Upper lobe of left lung (tissue), 6 donors: Measurements from ENCODE around the gene RASGEF1C. TPM values are rescaled to one million over a fixed set of nuclear protein-coding genes. Genes with fewer than 3 reads are reported as not detected.

Source experiments
- ATAC-seq, 2 donors: fragments of 200-7000 bp; cut with Tn5 transposase; one replicate each; pipeline ENCODE4 v1.9.1; 2022; ENCODE audit warnings: mild to moderate bottlenecking in 2 of 2, moderate library complexity in 2 of 2; ENCODE audit not compliant: low FRiP score in 2 of 2
- DNase-seq, 2 donors: peaks; one replicate each; pipeline ENCODE4 v3.0.0-alpha.2; 2019 to 2020
- H3K27ac ChIP-seq, 4 donors: fragments of 200-600 bp; sonication (generic); one replicate each; pipeline ENCODE4 v1.5.1; 2016 to 2019
- H3K27me3 ChIP-seq, 4 donors: fragments of 200-600 bp; sonication (generic); one replicate each; pipeline ENCODE4 v1.5.1; 2017 to 2019
- H3K36me3 ChIP-seq, 4 donors: fragments of 200-600 bp; sonication (generic); one replicate each; pipeline ENCODE4 v1.5.1; 2016 to 2019
- H3K4me1 ChIP-seq, 4 donors: fragments of 200-600 bp; sonication (generic); one replicate each; pipeline ENCODE4 v1.5.1; 2018 to 2019
- H3K4me3 ChIP-seq, 4 donors: fragments of 200-600 bp; sonication (generic); one replicate each; pipeline ENCODE4 v1.5.1; 2017 to 2019; ENCODE audit warnings: mild to moderate bottlenecking in 2 of 4, moderate library complexity in 1 of 4
- H3K9me3 ChIP-seq, 4 donors: fragments of 200-600 bp; sonication (generic); one replicate each; pipeline ENCODE4 v1.5.1; 2018 to 2019
- EP300 ChIP-seq, 4 donors: sonication (generic); formaldehyde crosslinking; IDR thresholded peaks; one replicate each; pipeline ENCODE4 v1.5.1; 2017; ENCODE audit warnings: antibody characterized with exemption in 4 of 4, control low read depth in 2 of 4
- POLR2A ChIP-seq, 4 donors: fragments of 450-650 bp; IDR thresholded peaks; one replicate each; pipeline ENCODE4 v1.5.1; 2016 to 2017; ENCODE audit warnings: antibody characterized with exemption in 4 of 4, mild to moderate bottlenecking in 2 of 4
- POLR2AphosphoS5 ChIP-seq, 2 donors: sonication (generic); formaldehyde crosslinking; IDR thresholded peaks; one replicate each; pipeline ENCODE4 v1.5.1; 2017; ENCODE audit warnings: antibody characterized with exemption in 2 of 2
- WGBS, 2 donors: methylation state at CpG; one replicate each; pipeline ENCODE4 v1.1.5; 2017 to 2018; 5-methylcytosine and 5-hydroxymethylcytosine counted together
- total RNA-seq, 6 donors: library from RNA; depleted of rRNA in 4 of 6; stranded (reverse); fragments of >200 nt in 4 of 6; gene quantifications; one replicate each; pipeline versions ENCODE4 v1.1.0 to v1.2.1, GENCODE V29; 2016 to 2021
- TF ChIP-seq, protein P1 (sequence below), 6 experiments: fragments of 450-650 bp in 4 of 6; fragments of 200-600 bp in 2 of 6; sonication (generic) in 2 of 6; IDR thresholded peaks; one replicate each; pipeline ENCODE4 v1.5.1; 2016 to 2019; ENCODE audit warnings: antibody characterized with exemption in 6 of 6
- donor health status: DM: no; HTN: no; CAD: no; lungs with moderate emphysema.
- donor health status: DM: no; HTN: yes; CAD: no; lungs with severe emphysema.

RASGEF1C gene
- total RNA-seq, 6 donors from 2014 or later = not detected

DNA sequence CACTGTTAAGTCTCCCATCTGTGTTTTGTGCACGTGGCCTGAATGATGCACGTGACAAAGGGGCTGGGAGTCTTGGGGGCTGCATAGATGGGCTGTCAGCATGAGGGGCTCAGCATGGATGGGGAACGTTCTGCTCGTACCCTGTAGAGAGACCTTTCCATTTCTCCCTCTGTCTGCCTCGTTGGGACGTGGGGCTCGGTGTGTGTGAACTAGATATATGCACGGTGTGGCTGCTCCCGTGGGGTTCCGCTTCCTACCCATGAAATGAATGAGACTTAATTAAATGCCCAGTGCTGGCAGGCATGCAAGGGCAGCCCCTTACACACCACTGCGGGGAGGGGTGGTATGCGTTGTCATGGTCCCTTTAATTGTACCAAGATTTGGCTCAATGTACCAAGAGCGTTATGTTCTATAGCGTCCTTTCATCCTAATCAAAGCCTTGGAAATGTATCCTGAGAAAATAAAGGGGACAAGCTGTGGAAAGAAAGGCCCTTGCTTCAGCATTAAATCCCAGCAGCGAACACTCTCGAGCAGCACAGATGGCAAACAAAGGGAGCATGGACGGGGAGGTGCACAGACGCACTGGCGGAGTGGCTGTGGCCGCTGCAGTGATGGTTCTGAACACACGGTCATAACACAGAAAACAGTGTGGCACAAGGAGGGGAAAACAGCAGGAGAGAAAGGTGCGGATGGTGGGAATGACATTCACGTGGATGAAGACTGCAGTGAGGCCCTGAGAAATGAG, 66.8 kb downstream of the RASGEF1C start:
- no peak for DNase-seq
- Histone ChIP-seq H3K4me3 (no peak overlapping the region), H3K9me3 (peaks cover 0 to 7% (median 2%) of the 10 kb centered on the region in 4 donors), H3K36me3 (no peaks in the 10 kb centered on the region), H3K27ac (no peak overlapping the region), H3K27me3 (no peaks in the 10 kb centered on the region), H3K4me1 (no peaks in the 10 kb centered on the region)
- TF ChIP-seq POLR2AphosphoS5 (IDR thresholded peaks at IDR 0.05) (no peak), EP300 (IDR thresholded peaks at IDR 0.05) (no peak), POLR2A (IDR thresholded peaks at IDR 0.05) (no peak)
- TF ChIP-seq, protein P1, sequence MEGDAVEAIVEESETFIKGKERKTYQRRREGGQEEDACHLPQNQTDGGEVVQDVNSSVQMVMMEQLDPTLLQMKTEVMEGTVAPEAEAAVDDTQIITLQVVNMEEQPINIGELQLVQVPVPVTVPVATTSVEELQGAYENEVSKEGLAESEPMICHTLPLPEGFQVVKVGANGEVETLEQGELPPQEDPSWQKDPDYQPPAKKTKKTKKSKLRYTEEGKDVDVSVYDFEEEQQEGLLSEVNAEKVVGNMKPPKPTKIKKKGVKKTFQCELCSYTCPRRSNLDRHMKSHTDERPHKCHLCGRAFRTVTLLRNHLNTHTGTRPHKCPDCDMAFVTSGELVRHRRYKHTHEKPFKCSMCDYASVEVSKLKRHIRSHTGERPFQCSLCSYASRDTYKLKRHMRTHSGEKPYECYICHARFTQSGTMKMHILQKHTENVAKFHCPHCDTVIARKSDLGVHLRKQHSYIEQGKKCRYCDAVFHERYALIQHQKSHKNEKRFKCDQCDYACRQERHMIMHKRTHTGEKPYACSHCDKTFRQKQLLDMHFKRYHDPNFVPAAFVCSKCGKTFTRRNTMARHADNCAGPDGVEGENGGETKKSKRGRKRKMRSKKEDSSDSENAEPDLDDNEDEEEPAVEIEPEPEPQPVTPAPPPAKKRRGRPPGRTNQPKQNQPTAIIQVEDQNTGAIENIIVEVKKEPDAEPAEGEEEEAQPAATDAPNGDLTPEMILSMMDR (IDR thresholded peaks at IDR 0.05) = no peak
- ATAC-seq = no peak
- 73 to 75% methylated on average over 23 of the region's 23 CpGs for WGBS, 2 donors

DNA sequence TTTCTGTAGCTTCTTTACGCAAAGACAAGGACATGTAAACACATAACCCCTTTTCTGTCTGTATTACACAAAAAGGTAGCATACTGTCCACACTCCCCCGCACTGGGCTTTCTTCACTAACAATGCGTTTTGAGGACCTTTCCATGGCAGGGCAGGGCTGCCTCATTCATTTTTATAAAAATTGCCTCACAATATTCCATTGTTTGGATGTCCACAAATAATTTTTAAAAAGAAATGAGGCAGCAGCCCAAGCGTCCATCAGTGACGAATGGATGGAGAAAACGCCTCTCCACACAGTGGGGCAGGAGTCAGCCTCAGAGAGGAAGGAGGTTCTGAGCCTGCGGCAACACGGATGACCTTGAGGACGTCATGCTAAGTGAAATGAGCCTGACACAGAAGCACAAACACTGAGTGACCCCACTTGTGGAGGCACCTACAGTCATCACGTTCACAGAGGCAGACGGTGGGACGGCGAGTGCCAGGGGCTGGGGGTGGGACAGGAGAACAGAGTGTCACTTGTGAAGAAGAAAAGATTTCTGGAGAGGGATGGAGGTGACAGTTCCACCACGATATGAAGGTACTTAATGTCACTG, 67.8 kb downstream of the RASGEF1C start:
- DNase-seq = no peak

DNA sequence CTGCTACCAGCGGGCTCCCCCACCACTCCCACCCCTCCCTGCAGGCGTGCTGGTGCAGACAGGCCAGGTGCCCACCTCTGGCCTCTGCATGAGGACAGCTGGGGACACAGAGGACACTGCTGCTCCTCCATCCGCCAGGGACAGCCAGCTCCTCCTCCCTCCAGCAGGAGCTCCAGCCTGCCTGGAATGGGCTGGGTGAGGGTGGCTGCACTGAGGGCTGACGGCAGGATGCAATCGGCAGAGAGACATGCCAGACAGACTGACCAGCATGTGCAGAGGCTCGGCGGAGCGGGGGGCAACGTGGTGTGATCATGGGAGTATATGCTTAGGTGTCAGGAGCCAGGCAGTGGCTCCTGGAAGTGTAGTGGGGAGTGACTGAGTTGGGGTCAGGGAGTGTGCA, 68.4 kb downstream of the RASGEF1C start:
- Histone ChIP-seq H3K36me3 (no peaks in the 10 kb centered on the region), H3K4me3 (no peak overlapping the region), H3K4me1 (no peaks in the 10 kb centered on the region), H3K9me3 (no peaks in the 10 kb centered on the region), H3K27ac (no peak overlapping the region), H3K27me3 (no peaks in the 10 kb centered on the region)
- no peak for DNase-seq
- no peak for ATAC-seq
- 50 to 69% methylated on average over 7 of the region's 9 CpGs for WGBS, 2 donors
- TF ChIP-seq POLR2A (IDR thresholded peaks at IDR 0.05) (no peak), EP300 (IDR thresholded peaks at IDR 0.05) (no peak), POLR2AphosphoS5 (IDR thresholded peaks at IDR 0.05) (no peak)
- TF ChIP-seq, protein P1 (IDR thresholded peaks at IDR 0.05) = no peak

More for the DNA sequence above, 67.8 kb downstream of the RASGEF1C start:
- TF ChIP-seq POLR2A (IDR thresholded peaks at IDR 0.05) = no peak
- no peak for TF ChIP-seq POLR2AphosphoS5 (IDR thresholded peaks at IDR 0.05)
- no peak for TF ChIP-seq EP300 (IDR thresholded peaks at IDR 0.05)
- TF ChIP-seq, protein P1 (IDR thresholded peaks at IDR 0.05) = no peak
- Histone ChIP-seq H3K4me3 (no peak overlapping the region), H3K9me3 (peaks cover 0 to 4% (median 0%) of the 10 kb centered on the region in 4 donors), H3K36me3 (no peaks in the 10 kb centered on the region), H3K4me1 (no peaks in the 10 kb centered on the region), H3K27me3 (no peaks in the 10 kb centered on the region), H3K27ac (no peak overlapping the region)
- 56 to 59% methylated on average over 14 of the region's 14 CpGs for WGBS, 2 donors
- no peak for ATAC-seq

DNA sequence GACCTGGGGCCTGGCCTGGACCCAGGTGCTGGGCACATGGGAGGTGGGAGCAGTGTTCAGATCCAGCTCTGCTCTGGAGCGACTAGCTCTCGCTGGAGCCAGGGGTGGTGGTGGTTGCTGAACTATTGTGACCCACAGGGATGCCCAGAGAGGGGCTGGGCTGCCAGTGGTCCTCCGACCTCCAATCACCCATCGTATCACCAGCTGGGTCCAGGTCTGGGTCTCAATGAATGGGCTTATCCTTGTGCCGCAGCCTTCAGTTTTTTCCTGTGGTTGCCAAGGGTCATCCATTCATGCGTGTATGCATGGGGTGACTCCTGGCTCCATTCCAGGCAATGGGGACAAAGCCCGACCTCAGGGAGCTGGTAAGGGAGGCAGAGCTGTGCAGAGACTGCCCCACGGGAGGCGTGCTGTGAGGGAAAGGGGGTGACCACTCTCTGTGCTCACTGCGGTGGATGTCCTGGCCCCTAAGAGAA, 68.9 kb downstream of the RASGEF1C start:
- no peak for DNase-seq
- no peaks in the 10 kb centered on the region for H3K27me3 ChIP-seq
- H3K36me3 ChIP-seq = no peaks in the 10 kb centered on the region
- 65 to 86% methylated on average over 4 to 10 of the region's 10 CpGs for WGBS, 2 donors
- no peaks in the 10 kb centered on the region for H3K9me3 ChIP-seq
- TF ChIP-seq POLR2A (IDR thresholded peaks at IDR 0.05) = no peak
- no peak for TF ChIP-seq EP300 (IDR thresholded peaks at IDR 0.05)
- TF ChIP-seq POLR2AphosphoS5 (IDR thresholded peaks at IDR 0.05) = no peak
- TF ChIP-seq, protein P1 (IDR thresholded peaks at IDR 0.05) = no peak
- ATAC-seq = no peak
- H3K4me1 ChIP-seq = no peaks in the 10 kb centered on the region
- no peak overlapping the region for H3K27ac ChIP-seq
- H3K4me3 ChIP-seq = no peak overlapping the region
